H1 (cell line): ENCODE data around the gene CHTF18. TPM values are rescaled to one million over a fixed set of nuclear protein-coding genes. Genes with fewer than 3 reads are reported as not detected.

Experiments
- CTCF ChIA-PET: fragments of 300-600 bp; sonication (Branson Sonifier 250); formaldehyde crosslinking; loops from one replicate; lab custom pipeline; 2021; ENCODE audit not compliant: partially characterized antibody; lab: Charles Lee
- POLR2A ChIA-PET: fragments of 300-600 bp; sonication (Branson Sonifier 250); formaldehyde crosslinking; loops from one replicate; lab custom pipeline; 2021; ENCODE audit warnings: inconsistent platforms; ENCODE audit not compliant: partially characterized antibody; lab: Charles Lee
- DNase-seq, 2 experiments: peaks; one replicate each; pipeline versions ENCODE4 v3.0.0 to v3.0.0-alpha.2; 2010 to 2022; ENCODE audit warnings: low spot score in 2 of 2, low read depth in 1 of 2, mixed read lengths in 1 of 2
- FAIRE-seq: peaks from 2 replicates; lab custom pipeline; 2011; peaks lifted over from hg19 to GRCh38; lab: Jason Lieb, UNC
- H2AFZ ChIP-seq: 2 replicates; pipeline ENCODE4 v1.8.1; 2012; ENCODE audit warnings: low read length, inconsistent platforms
- H2AK5ac ChIP-seq: 2 replicates; pipeline ENCODE4 v1.6.1; 2013; ENCODE audit warnings: low read depth, low read length
- H2BK120ac ChIP-seq: replicated peaks from 2 replicates; pipeline ENCODE3; 2013; ENCODE audit warnings: low read depth, low read length, inconsistent platforms
- H2BK12ac ChIP-seq: 2 replicates; pipeline ENCODE4 v1.6.1; 2013; ENCODE audit warnings: low read depth, low read length
- H2BK15ac ChIP-seq: 2 replicates; pipeline ENCODE4 v1.6.1; 2013; ENCODE audit warnings: low read length
- H2BK20ac ChIP-seq: 2 replicates; pipeline ENCODE4 v1.6.1; 2013; ENCODE audit warnings: low read length
- H2BK5ac ChIP-seq: 2 replicates; pipeline ENCODE4 v1.6.1; 2013; ENCODE audit warnings: low read depth, low read length
- H3K14ac ChIP-seq: 2 replicates; pipeline ENCODE4 v1.6.1; 2013; ENCODE audit warnings: inconsistent platforms; ENCODE audit not compliant: insufficient read length
- H3K18ac ChIP-seq: 2 replicates; pipeline ENCODE4 v1.6.1; 2013; ENCODE audit warnings: low read length; ENCODE audit errors: extremely low read depth
- H3K23ac ChIP-seq: 2 replicates; pipeline ENCODE4 v1.6.1; 2013; ENCODE audit warnings: inconsistent platforms; ENCODE audit not compliant: insufficient read length
- H3K23me2 ChIP-seq: 2 replicates; pipeline ENCODE4 v1.6.1; 2013; ENCODE audit warnings: low read depth, low read length
- H3K27ac ChIP-seq: 2 replicates; pipeline ENCODE4 v1.6.1; 2011; ENCODE audit warnings: low read depth, low read length, inconsistent platforms
- H3K27me3 ChIP-seq, 4 experiments: replicated peaks in 1 of 4; 1 replicate in 1 of 4; 2 replicates in 3 of 4; pipeline versions ENCODE4 v1.6.1 to v1.8.1; 2011 to 2013; ENCODE audit warnings: low read length in 3 of 4, mild to moderate bottlenecking in 3 of 4, inconsistent platforms in 2 of 4, mixed read lengths in 2 of 4, moderate library complexity in 1 of 4; ENCODE audit not compliant: control insufficient read depth in 3 of 4, insufficient read depth in 3 of 4; ENCODE audit errors: extremely low read depth in 1 of 4
- H3K36me3 ChIP-seq, 4 experiments: 2 replicates each; pipeline versions ENCODE4 v1.6.1 to v1.8.1; 2011 to 2013; ENCODE audit warnings: mild to moderate bottlenecking in 4 of 4, low read length in 3 of 4, moderate library complexity in 2 of 4, control low read depth in 1 of 4, inconsistent platforms in 1 of 4; ENCODE audit not compliant: insufficient read depth in 4 of 4, control insufficient read depth in 2 of 4
- H3K4ac ChIP-seq: replicated peaks from 2 replicates; pipeline ENCODE3; 2013; ENCODE audit warnings: low read length, low read depth, mixed read lengths, inconsistent platforms; ENCODE audit not compliant: insufficient read length
- H3K4me1 ChIP-seq, 4 experiments: replicated peaks in 1 of 4; 1 replicate in 1 of 4; 2 replicates in 3 of 4; pipeline versions ENCODE4 v1.6.1 to v1.8.1; 2011 to 2013; ENCODE audit warnings: low read length in 3 of 4, inconsistent platforms in 2 of 4, mixed read lengths in 1 of 4; ENCODE audit not compliant: insufficient read depth in 4 of 4, control insufficient read depth in 3 of 4
- H3K4me2 ChIP-seq, 2 experiments: 2 replicates each; pipeline versions ENCODE4 v1.6.1 to v1.8.1; 2011 to 2013; ENCODE audit warnings: low read depth in 2 of 2, low read length in 2 of 2, control low read depth in 1 of 2, inconsistent platforms in 1 of 2, mild to moderate bottlenecking in 1 of 2; ENCODE audit not compliant: insufficient read depth in 1 of 2
- H3K4me3 ChIP-seq, 4 experiments: fragments of 200-600, 300-600 bp in 1 of 4; sonication (generic), shearing (Covaris generic), sonication (Bioruptor Twin) in 1 of 4; 2 replicates each; pipeline versions ENCODE4 v1.5.1 to v1.8.1; 2011 to 2016; ENCODE audit warnings: low read length in 4 of 4, low read depth in 3 of 4, control low read depth in 2 of 4, inconsistent platforms in 2 of 4, mild to moderate bottlenecking in 2 of 4, mixed read lengths in 1 of 4, moderate library complexity in 1 of 4; ENCODE audit not compliant: insufficient read depth in 2 of 4; ENCODE audit errors: extremely low read depth in 1 of 4
- H3K56ac ChIP-seq: replicated peaks from 2 replicates; pipeline ENCODE3; 2013; ENCODE audit warnings: low read depth, mild to moderate bottlenecking, mixed read lengths, low read length, inconsistent platforms; ENCODE audit not compliant: insufficient read length
- H3K79me1 ChIP-seq: 2 replicates; pipeline ENCODE4 v1.6.1; 2013; ENCODE audit warnings: low read depth, low read length, control low read depth
- H3K79me2 ChIP-seq, 2 experiments: 2 replicates each; pipeline versions ENCODE4 v1.6.1 to v1.8.1; 2012 to 2013; ENCODE audit warnings: low read length in 2 of 2, mild to moderate bottlenecking in 2 of 2, inconsistent platforms in 1 of 2; ENCODE audit not compliant: insufficient read depth in 2 of 2, control insufficient read depth in 1 of 2
- H3K9ac ChIP-seq, 4 experiments: replicated peaks in 1 of 4; 1 replicate in 1 of 4; 2 replicates in 3 of 4; pipeline versions ENCODE4 v1.6.1 to v1.8.1; 2011 to 2013; ENCODE audit warnings: low read depth in 3 of 4, low read length in 3 of 4, control low read depth in 2 of 4, mild to moderate bottlenecking in 2 of 4, moderate library complexity in 2 of 4, inconsistent platforms in 1 of 4; ENCODE audit errors: extremely low read depth in 1 of 4
- H3K9me3 ChIP-seq, 2 experiments: 2 replicates each; pipeline versions ENCODE4 v1.6.1 to v1.8.1; 2012 to 2013; ENCODE audit warnings: mild to moderate bottlenecking in 2 of 2, moderate library complexity in 2 of 2, control low read depth in 1 of 2, inconsistent platforms in 1 of 2, low read depth in 1 of 2, low read length in 1 of 2, mixed read lengths in 1 of 2; ENCODE audit not compliant: insufficient read depth in 2 of 2
- H4K20me1 ChIP-seq, 2 experiments: replicated peaks in 1 of 2; 2 replicates each; pipeline versions ENCODE3 to v1.8.1; 2011 to 2013; ENCODE audit warnings: inconsistent platforms in 2 of 2, low read length in 2 of 2, mild to moderate bottlenecking in 1 of 2; ENCODE audit not compliant: insufficient read depth in 2 of 2, control insufficient read depth in 1 of 2
- H4K5ac ChIP-seq: 2 replicates; pipeline ENCODE4 v1.6.1; 2013; ENCODE audit warnings: low read length, low read depth, mixed read lengths, inconsistent platforms; ENCODE audit not compliant: insufficient read length
- H4K8ac ChIP-seq: 2 replicates; pipeline ENCODE4 v1.8.0; 2013; ENCODE audit warnings: mild to moderate bottlenecking, moderate library complexity, low read length, inconsistent platforms; ENCODE audit not compliant: insufficient read depth; ENCODE audit errors: extremely low read depth
- H4K91ac ChIP-seq: replicated peaks from 2 replicates; pipeline ENCODE3; 2013; ENCODE audit warnings: low read length, mixed read lengths, inconsistent platforms; ENCODE audit not compliant: insufficient read length
- ASH2L ChIP-seq: fragments of 200-600, 300-600 bp; sonication (generic); IDR thresholded peaks from one replicate; pipeline ENCODE4 v1.7.1; 2017; ENCODE audit warnings: low read length
- BCL11A ChIP-seq, 2 experiments: IDR thresholded peaks; one replicate each; pipeline ENCODE4 v1.6.1; 2011; ENCODE audit warnings: low read depth in 2 of 2, low read length in 2 of 2, mild to moderate bottlenecking in 2 of 2
- CEBPB ChIP-seq: IDR thresholded peaks from 2 replicates; pipeline ENCODE4 v1.6.1; 2012; ENCODE audit warnings: low read depth, low read length
- CHD1 ChIP-seq: IDR thresholded peaks from 2 replicates; pipeline ENCODE4 v1.6.1; 2012; ENCODE audit warnings: low read depth, low read length, improper control_type of control experiment
- CTBP2 ChIP-seq: IDR thresholded peaks from 2 replicates; pipeline ENCODE4 v1.7.0; 2011; ENCODE audit warnings: borderline replicate concordance, mild to moderate bottlenecking, moderate library complexity, mixed read lengths, low read length; ENCODE audit not compliant: insufficient read depth, insufficient read length
- GTF2F1 ChIP-seq: IDR thresholded peaks from 2 replicates; pipeline ENCODE4 v1.6.1; 2012; ENCODE audit warnings: low read depth, low read length, improper control_type of control experiment, borderline replicate concordance
- PHF8 ChIP-seq: fragments of 200-600 bp; sonication (generic); conservative IDR thresholded peaks from 2 replicates; pipeline ENCODE4 v1.7.1; 2012; ENCODE audit warnings: low read depth, mild to moderate bottlenecking, inconsistent platforms, low read length, moderate library complexity
- POLR2A ChIP-seq, 2 experiments: IDR thresholded peaks; 1 replicate in 1 of 2; 2 replicates in 1 of 2; pipeline ENCODE4 v1.6.1; 2011; ENCODE audit warnings: low read depth in 2 of 2, low read length in 2 of 2, mild to moderate bottlenecking in 2 of 2; ENCODE audit errors: control extremely low read depth in 1 of 2
- RFX5 ChIP-seq: IDR thresholded peaks from 2 replicates; pipeline ENCODE4 v1.6.1; 2011; ENCODE audit warnings: low read depth, low read length, improper control_type of control experiment, borderline replicate concordance
- RNF2 ChIP-seq: fragments of 200-900, 300-1000 bp; sonication (generic); IDR thresholded peaks from 2 replicates; pipeline ENCODE4 v1.7.1; 2016; ENCODE audit warnings: borderline replicate concordance, low read depth, mild to moderate bottlenecking, antibody characterized with exemption, low read length; ENCODE audit not compliant: poor library complexity, severe bottlenecking; ENCODE audit errors: missing control alignments
- SIN3A ChIP-seq, 2 experiments: IDR thresholded peaks in 1 of 2; conservative IDR thresholded peaks in 1 of 2; 2 replicates each; pipeline ENCODE4 v1.6.1; 2011 to 2012; ENCODE audit warnings: low read length in 2 of 2, improper control_type of control experiment in 1 of 2, low read depth in 1 of 2, mild to moderate bottlenecking in 1 of 2
- TBP ChIP-seq: IDR thresholded peaks from 2 replicates; pipeline ENCODE4 v1.6.1; 2011; ENCODE audit warnings: low read depth, low read length, improper control_type of control experiment
- WGBS, 2 experiments: shearing (Covaris generic) in 1 of 2; methylation state at CpG; one replicate each; pipeline versions ENCODE4 v1.1.6 to v1.1.7; 2013 to 2015; ENCODE audit warnings: low lambda C conversion rate in 2 of 2, mixed read lengths in 2 of 2, inconsistent platforms in 1 of 2, low coverage in 1 of 2, missing lambda C conversion rate in 1 of 2; ENCODE audit not compliant: insufficient replicate concordance in 2 of 2, insufficient coverage in 1 of 2, insufficient read length in 1 of 2; ENCODE audit errors: extremely low coverage in 1 of 2, missing lambda C conversion rate in 1 of 2; 5-methylcytosine and 5-hydroxymethylcytosine counted together
- polyA plus RNA-seq, 7 experiments: library from polyadenylated mRNA; depleted of rRNA in 3 of 7; stranded (reverse) in 5 of 7; unstranded in 2 of 7; fragments of >200 nt in 5 of 7; fragments of 200-250 nt in 2 of 7; gene quantifications; 1 replicate in 5 of 7; 2 replicates in 1 of 7; 4 replicates in 1 of 7; pipeline versions ENCODE4 v1.2.1 to v1.2.3, GENCODE V29; 2011 to 2013; ENCODE audit warnings: missing spikeins in 2 of 7, mixed read lengths in 2 of 7
- total RNA-seq: library from RNA; stranded (reverse); fragmentation: NEBNext Ultra II Directional; extraction: Animal tissue kit (Norgen Biotek cat#: 25700); gene quantifications from 2 replicates; pipeline ENCODE4 v1.2.1, GENCODE V29; 2021
- TF ChIP-seq, protein P1 (sequence below): IDR thresholded peaks from 2 replicates; pipeline ENCODE4 v1.6.1; 2012; ENCODE audit warnings: inconsistent platforms

Gene CHTF18
- total and polyA plus RNA-seq, 2 of the 8 experiments (the other 6 are each of a cell fraction or from before 2014, with no cell fraction given), result 75.3 to 104 TPM

DNA sequence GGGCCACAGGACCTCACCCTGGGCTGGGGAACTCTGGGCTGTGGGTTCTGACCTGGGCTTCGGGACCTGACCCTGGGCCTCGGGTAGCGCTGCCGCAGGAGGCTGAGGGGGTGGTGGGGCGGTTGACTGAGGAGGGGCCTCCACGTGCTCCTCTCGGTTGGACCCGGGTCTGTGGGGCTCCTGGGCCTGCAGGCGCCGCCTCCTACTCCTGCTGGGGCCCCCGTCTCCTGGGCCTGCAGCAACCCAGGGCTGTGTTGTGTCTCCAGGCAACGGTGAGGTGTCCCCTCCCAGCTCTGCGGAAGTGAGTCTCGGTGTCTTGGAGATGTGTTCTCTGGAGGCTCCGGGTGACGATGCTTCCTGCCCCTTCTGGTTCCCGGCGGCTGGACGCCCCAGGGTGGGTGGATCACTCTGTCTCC, 53.6 kb downstream of the CHTF18 start:
- H3K36me3 ChIP-seq, result no peaks in the 10 kb centered on the region
- H2BK12ac ChIP-seq, result no peak overlapping the region
- POLR2A ChIA-PET, result no interaction called here
- no peaks in the 10 kb centered on the region for H4K20me1 ChIP-seq
- no peak overlapping the region for H3K56ac ChIP-seq
- H3K79me1 ChIP-seq, result no peaks in the 10 kb centered on the region
- H4K91ac ChIP-seq, result no peak overlapping the region
- CTCF ChIA-PET, result no interaction called here
- H3K23ac ChIP-seq, result no peak overlapping the region
- H3K14ac ChIP-seq, result no peak overlapping the region
- no peak overlapping the region for H3K27ac ChIP-seq
- FAIRE-seq, result no peak
- DNase-seq, result no peak
- H2BK120ac ChIP-seq, result no peak overlapping the region
- no peak overlapping the region for H4K8ac ChIP-seq
- no peak overlapping the region for H2BK15ac ChIP-seq
- no peak overlapping the region for H2AFZ ChIP-seq
- H3K4me1 ChIP-seq, result no peaks in the 10 kb centered on the region; a peak in 1 of 7 replicates
- no peak overlapping the region for H2BK20ac ChIP-seq
- no peaks in the 10 kb centered on the region for H3K23me2 ChIP-seq
- no peak overlapping the region for H3K18ac ChIP-seq
- H2BK5ac ChIP-seq, result no peak overlapping the region
- H3K79me2 ChIP-seq, result no peaks in the 10 kb centered on the region
- no peak overlapping the region for H3K4me3 ChIP-seq
- H3K4me2 ChIP-seq, result no peak overlapping the region
- H4K5ac ChIP-seq, result no peak overlapping the region
- H3K9me3 ChIP-seq, result peaks cover 0 to 55% of the 10 kb centered on the region in 2 experiments; a peak in 2 of 4 replicates
- no peak overlapping the region for H3K9ac ChIP-seq
- no peaks in the 10 kb centered on the region for H3K27me3 ChIP-seq
- WGBS, 2 experiments, result 92% methylated on average over 11 of the region's 19 CpGs; no CpG with 5 or more reads in 1 of the 2 experiments
- H3K4ac ChIP-seq, result no peak overlapping the region
- no peak overlapping the region for H2AK5ac ChIP-seq
- TF ChIP-seq GTF2F1, result no peak
- TF ChIP-seq CEBPB, result no peak
- TF ChIP-seq RFX5, result no peak
- TF ChIP-seq RNF2, result no peak
- TF ChIP-seq POLR2A (IDR thresholded peaks at IDR 0.05; ENCODE audit: control extremely low read depth in 1 of 2, low read depth in 2 of 2, low read length in 2 of 2), result no peak
- TF ChIP-seq, protein P1, sequence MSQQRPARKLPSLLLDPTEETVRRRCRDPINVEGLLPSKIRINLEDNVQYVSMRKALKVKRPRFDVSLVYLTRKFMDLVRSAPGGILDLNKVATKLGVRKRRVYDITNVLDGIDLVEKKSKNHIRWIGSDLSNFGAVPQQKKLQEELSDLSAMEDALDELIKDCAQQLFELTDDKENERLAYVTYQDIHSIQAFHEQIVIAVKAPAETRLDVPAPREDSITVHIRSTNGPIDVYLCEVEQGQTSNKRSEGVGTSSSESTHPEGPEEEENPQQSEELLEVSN, result no peak
- no peak for TF ChIP-seq BCL11A (IDR thresholded peaks at IDR 0.05; ENCODE audit: low read depth in 2 of 2, low read length in 2 of 2)
- no peak for TF ChIP-seq TBP
- no peak for TF ChIP-seq CTBP2
- TF ChIP-seq ASH2L, result no peak
- TF ChIP-seq PHF8, result no peak
- no peak for TF ChIP-seq SIN3A (conservative IDR thresholded peaks at IDR 0.05 in 1 of 2, IDR thresholded peaks at IDR 0.05 in 1 of 2; ENCODE audit: low read depth in 1 of 2, low read length in 2 of 2)
- TF ChIP-seq CHD1, result no peak
